ENCODE results near the gene SIRT4.

DNA sequence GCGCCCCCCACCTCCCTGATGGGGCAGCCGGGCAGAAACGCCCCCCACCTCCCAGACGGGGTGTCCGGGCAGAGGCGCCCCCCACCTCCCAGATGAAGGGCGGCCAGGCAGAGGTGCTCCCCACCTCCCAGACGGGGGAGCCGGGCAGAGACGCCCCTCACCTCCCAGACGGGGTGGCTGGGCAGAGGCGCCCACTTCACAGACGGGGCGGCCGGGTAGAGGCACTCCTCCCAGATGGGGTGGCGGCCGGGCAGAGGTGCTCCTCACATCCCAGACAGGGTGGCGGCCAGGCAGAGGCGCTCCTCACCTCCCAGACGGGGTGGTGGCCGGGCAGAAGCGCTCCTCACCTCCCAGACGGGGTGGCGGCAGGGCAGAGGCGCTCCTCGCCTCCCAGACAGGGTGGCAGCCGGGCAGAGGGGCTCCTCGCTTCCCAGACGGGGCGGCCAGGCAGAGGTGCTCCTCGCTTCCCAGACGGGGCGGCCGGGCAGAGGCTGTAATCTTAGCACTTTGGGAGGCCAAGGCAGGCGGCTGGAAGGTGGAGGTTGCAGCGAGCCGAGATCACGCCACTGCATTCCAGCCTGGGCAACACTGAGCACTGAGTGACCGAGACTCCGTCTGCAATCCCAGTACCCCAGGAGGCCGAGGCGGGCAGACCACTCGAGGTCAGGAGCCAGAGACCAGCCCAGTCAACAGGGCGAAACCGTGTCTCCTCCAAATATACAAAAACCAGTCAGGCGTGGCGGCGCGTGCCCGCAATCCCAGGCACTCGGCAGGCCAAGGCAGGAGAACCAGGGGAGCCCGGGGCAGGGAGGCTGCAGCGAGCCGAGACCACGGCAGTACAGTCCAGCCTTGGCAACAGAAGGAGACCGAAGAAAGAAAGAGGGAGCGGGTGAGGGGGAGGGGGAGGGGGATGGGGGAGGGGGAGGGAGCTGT is 23.7 kb upstream of the SIRT4 start:
- TF ChIP-seq POLR2A (IDR thresholded peaks at IDR 0.05) (no peak), POLR2AphosphoS5 (IDR thresholded peaks at IDR 0.05) (no peak)
- TF ChIP-seq, protein P1, sequence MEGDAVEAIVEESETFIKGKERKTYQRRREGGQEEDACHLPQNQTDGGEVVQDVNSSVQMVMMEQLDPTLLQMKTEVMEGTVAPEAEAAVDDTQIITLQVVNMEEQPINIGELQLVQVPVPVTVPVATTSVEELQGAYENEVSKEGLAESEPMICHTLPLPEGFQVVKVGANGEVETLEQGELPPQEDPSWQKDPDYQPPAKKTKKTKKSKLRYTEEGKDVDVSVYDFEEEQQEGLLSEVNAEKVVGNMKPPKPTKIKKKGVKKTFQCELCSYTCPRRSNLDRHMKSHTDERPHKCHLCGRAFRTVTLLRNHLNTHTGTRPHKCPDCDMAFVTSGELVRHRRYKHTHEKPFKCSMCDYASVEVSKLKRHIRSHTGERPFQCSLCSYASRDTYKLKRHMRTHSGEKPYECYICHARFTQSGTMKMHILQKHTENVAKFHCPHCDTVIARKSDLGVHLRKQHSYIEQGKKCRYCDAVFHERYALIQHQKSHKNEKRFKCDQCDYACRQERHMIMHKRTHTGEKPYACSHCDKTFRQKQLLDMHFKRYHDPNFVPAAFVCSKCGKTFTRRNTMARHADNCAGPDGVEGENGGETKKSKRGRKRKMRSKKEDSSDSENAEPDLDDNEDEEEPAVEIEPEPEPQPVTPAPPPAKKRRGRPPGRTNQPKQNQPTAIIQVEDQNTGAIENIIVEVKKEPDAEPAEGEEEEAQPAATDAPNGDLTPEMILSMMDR (IDR thresholded peaks at IDR 0.05), result no peak
